K562 (cell line): Measurements from ENCODE around the gene CD300E. TPM values are rescaled to one million over a fixed set of nuclear protein-coding genes. Genes with fewer than 3 reads are reported as not detected.

Experiments used
- ATAC-seq: fragments of 200-7000 bp; cut with Tn5 transposase; 3 replicates; pipeline ENCODE4 v1.9.1; 2020; ENCODE audit warnings: moderate library complexity
- BruUV-seq: library from RNA; stranded (reverse); fragments of 400-500 nt; replicated peaks from 2 replicates; lab custom pipeline; 2021; lab: Mats Ljungman, UMichigan
- CTCF ChIA-PET: fragments of 300-600 bp; formaldehyde crosslinking; extraction: SDS; loops from one replicate; lab custom pipeline; 2021; ENCODE audit warnings: low intra/inter-chr PET ratio; lab: Yijun Ruan, JAX
- POLR2A ChIA-PET: fragments of 300-600, 350-650 bp; sonication (Branson Sonifier 250); formaldehyde crosslinking; extraction: SDS; loops from one replicate; lab custom pipeline; 2021; ENCODE audit warnings: antibody characterized with exemption, inconsistent platforms; lab: Yijun Ruan, JAX
- DNase-seq, 4 experiments: peaks; one replicate each; pipeline versions ENCODE4 v3.0.0 to v3.0.0-alpha.2; 2011 to 2018; ENCODE audit warnings: low spot score in 3 of 4, mixed read lengths in 3 of 4; ENCODE audit errors: extremely low read depth in 1 of 4
- FAIRE-seq: peaks from 2 replicates; lab custom pipeline; 2011; peaks lifted over from hg19 to GRCh38; lab: Jason Lieb, UNC
- H2AFZ ChIP-seq: 2 replicates; pipeline ENCODE4 v1.6.0; 2011; ENCODE audit warnings: low read depth, low read length, control low read depth, inconsistent platforms
- H3K27ac ChIP-seq: fragments of 200-600 bp; 3 replicates; pipeline ENCODE4 v1.8.0; 2011; ENCODE audit warnings: low read depth, mild to moderate bottlenecking, control low read depth, inconsistent platforms, low read length, moderate library complexity, mixed read lengths; ENCODE audit errors: extremely low read depth
- H3K27me3 ChIP-seq, 2 experiments: fragments of 300-600 bp in 1 of 2; 2 replicates in 1 of 2; 3 replicates in 1 of 2; pipeline versions ENCODE4 v1.6.0 to v1.8.0; 2011; ENCODE audit warnings: inconsistent platforms in 2 of 2, low read length in 2 of 2, mild to moderate bottlenecking in 1 of 2, mixed read lengths in 1 of 2, moderate library complexity in 1 of 2; ENCODE audit not compliant: control insufficient read depth in 2 of 2, insufficient read depth in 2 of 2
- H3K36me3 ChIP-seq: fragments of 300-600 bp; 3 replicates; pipeline ENCODE4 v1.8.0; 2011; ENCODE audit warnings: mild to moderate bottlenecking, low read length, inconsistent platforms; ENCODE audit not compliant: control insufficient read depth, insufficient read depth
- H3K4me1 ChIP-seq, 2 experiments: fragments of 200-600 bp in 1 of 2; replicated peaks in 1 of 2; 2 replicates in 1 of 2; 3 replicates in 1 of 2; pipeline versions ENCODE4 v1.5.1 to v1.8.0; 2011; ENCODE audit warnings: inconsistent platforms in 2 of 2, low read length in 2 of 2, mild to moderate bottlenecking in 1 of 2, mixed read lengths in 1 of 2, moderate library complexity in 1 of 2; ENCODE audit not compliant: control insufficient read depth in 2 of 2, insufficient read depth in 2 of 2
- H3K4me2 ChIP-seq: 2 replicates; pipeline ENCODE4 v1.6.1; 2011; ENCODE audit warnings: low read length, control low read depth, inconsistent platforms, mixed read lengths; ENCODE audit not compliant: insufficient read depth
- H3K4me3 ChIP-seq: fragments of 200-600 bp; sonication (generic), shearing (Covaris generic); 2 replicates; pipeline ENCODE4 v1.5.1; 2016; ENCODE audit warnings: control low read depth, inconsistent platforms
- H3K79me2 ChIP-seq: fragments of 200-600 bp; 3 replicates; pipeline ENCODE4 v1.8.0; 2011; ENCODE audit warnings: low read length, inconsistent platforms; ENCODE audit not compliant: control insufficient read depth, insufficient read depth
- H3K9ac ChIP-seq, 2 experiments: 2 replicates each; pipeline versions ENCODE4 v1.6.0 to v1.6.1; 2011; ENCODE audit warnings: low read depth in 2 of 2, low read length in 2 of 2, control low read depth in 1 of 2, inconsistent platforms in 1 of 2, mild to moderate bottlenecking in 1 of 2, mixed read lengths in 1 of 2; ENCODE audit not compliant: insufficient read depth in 1 of 2
- H3K9me1 ChIP-seq: one replicate; pipeline ENCODE4 v1.6.0; 2011; ENCODE audit warnings: inconsistent platforms, mild to moderate bottlenecking, low read length, moderate library complexity; ENCODE audit not compliant: control insufficient read depth, insufficient read depth
- H3K9me3 ChIP-seq: replicated peaks from 2 replicates; pipeline ENCODE4 v1.5.1; 2011; ENCODE audit warnings: low read depth, low read length, inconsistent platforms; ENCODE audit not compliant: control insufficient read depth, insufficient read depth
- H4K20me1 ChIP-seq: replicated peaks from 2 replicates; pipeline ENCODE4 v1.6.1; 2011; ENCODE audit warnings: low read length, inconsistent platforms, mixed read lengths; ENCODE audit not compliant: control insufficient read depth, insufficient read depth
- ATF6 ChIP-seq: sonication (generic); formaldehyde crosslinking; IDR thresholded peaks from 2 replicates; pipeline ENCODE4 v1.4.0; 2020; ENCODE audit warnings: mild to moderate bottlenecking, missing genetic modification reagents
- CBFA2T3 ChIP-seq: fragments of 450-650 bp; IDR thresholded peaks from 2 replicates; pipeline ENCODE4 v1.6.1; 2017
- FOXP1 ChIP-seq: sonication (generic); formaldehyde crosslinking; IDR thresholded peaks from 2 replicates; pipeline ENCODE4 v1.8.0; 2022; ENCODE audit warnings: mild to moderate bottlenecking, missing genetic modification reagents
- GMEB1 ChIP-seq: fragments of 250-450 bp; sonication (Bioruptor Pico); IDR thresholded peaks from 2 replicates; pipeline ENCODE4 v1.4.0; 2020; ENCODE audit warnings: mild to moderate bottlenecking
- KDM2B ChIP-seq: fragments of 250-450 bp; sonication (Bioruptor Pico); IDR thresholded peaks from 2 replicates; pipeline ENCODE4 v1.8.0; 2021; ENCODE audit warnings: mild to moderate bottlenecking, moderate library complexity
- MIER1 ChIP-seq: fragments of 450-650 bp; IDR thresholded peaks from 2 replicates; pipeline ENCODE4 v1.6.1; 2016; ENCODE audit warnings: antibody characterized with exemption, mild to moderate bottlenecking, low read depth
- MXD1 ChIP-seq: fragments of 250-450 bp; sonication (Bioruptor Pico); IDR thresholded peaks from 2 replicates; pipeline ENCODE4 v1.8.0; 2021; ENCODE audit warnings: borderline replicate concordance, mild to moderate bottlenecking, moderate library complexity; ENCODE audit not compliant: poor library complexity, severe bottlenecking
- MYC ChIP-seq, 2 experiments: fragments of 250-450 bp in 1 of 2; sonication (Bioruptor Pico) in 1 of 2; IDR thresholded peaks; 2 replicates each; pipeline versions ENCODE4 v1.5.1 to v1.6.1; 2012 to 2021; ENCODE audit warnings: low read depth in 2 of 2, borderline replicate concordance in 1 of 2, improper control_type of control experiment in 1 of 2, low read length in 1 of 2, mild to moderate bottlenecking in 1 of 2, moderate library complexity in 1 of 2
- NRF1 ChIP-seq, 2 experiments: fragments of 450-650 bp; IDR thresholded peaks in 1 of 2; conservative IDR thresholded peaks in 1 of 2; 2 replicates each; pipeline ENCODE4 v1.6.1; 2014; ENCODE audit warnings: mild to moderate bottlenecking in 2 of 2
- OTX1 ChIP-seq: fragments of 450-650 bp; formaldehyde crosslinking; IDR thresholded peaks from 2 replicates; pipeline ENCODE4 v1.4.0; 2022; ENCODE audit warnings: mild to moderate bottlenecking
- PTRF ChIP-seq: fragments of 450-650 bp; IDR thresholded peaks from 2 replicates; pipeline ENCODE4 v1.6.1; 2016; ENCODE audit warnings: mild to moderate bottlenecking, missing genetic modification characterization, missing compliant biosample characterization
- SMAD4 ChIP-seq: fragments of 250-450 bp; sonication (Bioruptor Pico); conservative IDR thresholded peaks from 2 replicates; pipeline ENCODE4 v1.8.0; 2021; ENCODE audit warnings: inconsistent platforms, mild to moderate bottlenecking, moderate library complexity
- YBX1 ChIP-seq: fragments of 450-650 bp; IDR thresholded peaks from 2 replicates; pipeline ENCODE4 v1.7.1; 2016; ENCODE audit warnings: mild to moderate bottlenecking
- WGBS: fragments of 100-300 bp; shearing (Covaris generic); methylation state at CpG from one replicate; pipeline ENCODE4 v1.1.6; 2016; ENCODE audit warnings: low coverage, mixed read lengths; ENCODE audit not compliant: insufficient coverage; ENCODE audit errors: missing lambda C conversion rate; 5-methylcytosine and 5-hydroxymethylcytosine counted together
- in situ Hi-C: fragments of 300-500 bp; cut with MboI; formaldehyde crosslinking; loops from 4 replicates; pipeline ENCODE4 v1.15.0; 2018; ENCODE audit warnings: inconsistent platforms, mixed read lengths
- intact Hi-C: fragments of 100-400 bp; cut with micrococcal nuclease; formaldehyde crosslinking; loops from 2 replicates; pipeline ENCODE4 v1.14.2; 2022
- polyA plus RNA-seq, 8 experiments: library from polyadenylated mRNA; depleted of rRNA in 4 of 8; stranded (reverse) in 5 of 8; unstranded in 3 of 8; fragments of >200 nt; fragmentation: Nextera tagmentation in 2 of 8; fragmentation: Illumina TruSeq in 1 of 8; extraction: Ambion mirVana in 2 of 8; extraction: Trizol in 1 of 8; gene quantifications; 2 replicates each; pipeline versions ENCODE4 v1.2.1 to v1.2.3, GENCODE V29; 2011 to 2014; ENCODE audit warnings: inconsistent platforms in 1 of 8, missing spikeins in 1 of 8
- total RNA-seq, 7 experiments: library from RNA; depleted of rRNA in 6 of 7; stranded (reverse); fragments of >200 nt in 6 of 7; fragmentation: Illumina TruSeq in 2 of 7; extraction: Trizol in 2 of 7; gene quantifications; 2 replicates each; pipeline versions ENCODE4 v1.2.1 to v1.2.3, GENCODE V29; 2011 to 2021; ENCODE audit warnings: low replicate concordance in 1 of 7
- TF ChIP-seq, protein P1 (sequence below): sonication (generic); formaldehyde crosslinking; IDR thresholded peaks from 2 replicates; pipeline ENCODE4 v1.8.1; 2023; ENCODE audit warnings: mild to moderate bottlenecking, missing genetic modification reagents

Gene CD300E
- total and polyA plus RNA-seq, 9 of the 15 experiments (the other 6 are each of a cell fraction or from before 2014, with no cell fraction given) = not detected

DNA sequence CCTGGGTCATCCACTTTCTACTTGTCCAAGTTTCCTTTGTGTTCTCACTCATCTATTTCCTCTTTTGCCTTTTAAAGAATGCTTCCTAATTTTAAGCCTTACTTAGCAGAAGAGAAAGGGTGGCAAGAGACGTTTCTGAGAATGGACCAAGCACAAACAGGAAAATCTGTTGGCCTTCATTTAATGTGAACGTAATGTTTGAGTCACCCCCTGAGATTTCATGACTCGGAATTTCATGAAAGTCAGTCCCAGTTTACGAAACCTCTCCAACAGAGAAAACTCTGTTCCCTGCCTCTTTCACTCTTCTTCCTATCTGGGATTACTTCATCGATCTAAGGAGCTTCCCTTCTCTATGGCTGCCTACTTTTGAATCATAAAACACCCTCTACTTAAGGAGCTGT lies at the start of gene CD300E (continued):
- TF ChIP-seq CBFA2T3 (no peak), MXD1 (CRISPR knock-in tag) (no peak), GMEB1 (CRISPR knock-in tag) (no peak), PTRF (tag) (no peak), KDM2B (no peak)

GRCh38 chr17:74671031-74671771 lies 47.7 kb upstream of the CD300E start:
- no peaks in the 10 kb centered on the region for H3K36me3 ChIP-seq
- ATAC-seq (peak; percentile 92), DNase-seq (peak; percentile 63 to 76 (median 66)), FAIRE-seq (no peak)
- H2AFZ ChIP-seq = no peak overlapping the region
- ChIA-PET CTCF (no interaction called here), POLR2A (interaction anchor here (0.6 to 0.8 kb wide), 2 partner anchors 11 to 20 kb away, joined by 3 read pairs; no protein-coding TSS in a partner anchor)
- H3K9me3 ChIP-seq = no peaks in the 10 kb centered on the region
- no peaks in the 10 kb centered on the region for H3K9me1 ChIP-seq
- peaks cover 0 to 5% of the 10 kb centered on the region in 2 experiments; a peak in 1 of 5 replicates for H3K27me3 ChIP-seq
- H3K4me1 ChIP-seq = peaks cover 0 to 6% of the 10 kb centered on the region in 2 experiments; a peak in 1 of 5 replicates
- H3K4me2 ChIP-seq = no peak overlapping the region
- intact Hi-C loops = no loop called here
- no peak overlapping the region for H3K4me3 ChIP-seq
- 38% methylated on average over 56 of the region's 57 CpGs for WGBS
- H3K9ac ChIP-seq = no peak overlapping the region
- H4K20me1 ChIP-seq = no peaks in the 10 kb centered on the region
- BruUV-seq = no TSS peak
- H3K79me2 ChIP-seq = no peaks in the 10 kb centered on the region
- no peak overlapping the region for H3K27ac ChIP-seq
- in situ Hi-C loops = no loop called here
- TF ChIP-seq YBX1 = no peak
- 0 out of 2 replicates have a peak, but pooled peaks have one; percentile 39 for TF ChIP-seq SMAD4 (CRISPR knock-in tag)
- peak; percentile 92 for TF ChIP-seq FOXP1 (CRISPR knock-in tag)
- TF ChIP-seq MIER1 = peak; percentile 98
- TF ChIP-seq MYC (IDR thresholded peaks at IDR 0.05; ENCODE audit: low read depth, low read length) = 0 out of 2 replicates have a peak, but pooled peaks have one; percentile 36
- TF ChIP-seq MYC (CRISPR knock-in tag; IDR thresholded peaks at IDR 0.05; ENCODE audit: borderline replicate concordance, low read depth) = no peak
- no peak for TF ChIP-seq OTX1 (CRISPR knock-in tag)
- TF ChIP-seq, protein P1, sequence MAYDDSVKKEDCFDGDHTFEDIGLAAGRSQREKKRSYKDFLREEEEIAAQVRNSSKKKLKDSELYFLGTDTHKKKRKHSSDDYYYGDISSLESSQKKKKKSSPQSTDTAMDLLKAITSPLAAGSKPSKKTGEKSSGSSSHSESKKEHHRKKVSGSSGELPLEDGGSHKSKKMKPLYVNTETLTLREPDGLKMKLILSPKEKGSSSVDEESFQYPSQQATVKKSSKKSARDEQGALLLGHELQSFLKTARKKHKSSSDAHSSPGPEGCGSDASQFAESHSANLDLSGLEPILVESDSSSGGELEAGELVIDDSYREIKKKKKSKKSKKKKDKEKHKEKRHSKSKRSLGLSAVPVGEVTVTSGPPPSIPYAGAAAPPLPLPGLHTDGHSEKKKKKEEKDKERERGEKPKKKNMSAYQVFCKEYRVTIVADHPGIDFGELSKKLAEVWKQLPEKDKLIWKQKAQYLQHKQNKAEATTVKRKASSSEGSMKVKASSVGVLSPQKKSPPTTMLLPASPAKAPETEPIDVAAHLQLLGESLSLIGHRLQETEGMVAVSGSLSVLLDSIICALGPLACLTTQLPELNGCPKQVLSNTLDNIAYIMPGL (CRISPR knock-in tag) = peak; percentile 84; the same call in 1 of the 2 replicates
- TF ChIP-seq ATF6 (CRISPR knock-in tag) = peak; percentile 93
- TF ChIP-seq NRF1 (conservative IDR thresholded peaks at IDR 0.05 in 1 of 2, IDR thresholded peaks at IDR 0.05 in 1 of 2) = 0 out of 4 replicates have a peak, but pooled peaks of 1 of the 2 experiments have one; percentile 14
